ENCODE measurements around the gene SPATA13.

- TF ChIP-seq CTCF (IDR thresholded peaks at IDR 0.05; ENCODE audit: low read depth, low read length) (no peak), EZH2phosphoT487 (IDR thresholded peaks at IDR 0.05; ENCODE audit: low read depth) (no peak)
Observed at GRCh38 chr13:24184265-24184841, 23.8 kb downstream of the SPATA13 start.

Measured in OCI-LY3 (cell line).